NT2/D1 (cell line): Measurements from ENCODE around the gene DSTYK.

Source experiments
- SUZ12 ChIP-seq: IDR thresholded peaks from 2 replicates; pipeline ENCODE4 v1.6.1; 2011; ENCODE audit not compliant: insufficient read length, insufficient read depth; ENCODE audit errors: extremely low read depth
- YY1 ChIP-seq: IDR thresholded peaks from 2 replicates; pipeline ENCODE4 v1.6.1; 2011; ENCODE audit not compliant: insufficient read length, insufficient read depth
- ZNF274 ChIP-seq: IDR thresholded peaks from 2 replicates; pipeline ENCODE4 v1.6.1; 2011; ENCODE audit warnings: mild to moderate bottlenecking, low read depth, low read length

DNA sequence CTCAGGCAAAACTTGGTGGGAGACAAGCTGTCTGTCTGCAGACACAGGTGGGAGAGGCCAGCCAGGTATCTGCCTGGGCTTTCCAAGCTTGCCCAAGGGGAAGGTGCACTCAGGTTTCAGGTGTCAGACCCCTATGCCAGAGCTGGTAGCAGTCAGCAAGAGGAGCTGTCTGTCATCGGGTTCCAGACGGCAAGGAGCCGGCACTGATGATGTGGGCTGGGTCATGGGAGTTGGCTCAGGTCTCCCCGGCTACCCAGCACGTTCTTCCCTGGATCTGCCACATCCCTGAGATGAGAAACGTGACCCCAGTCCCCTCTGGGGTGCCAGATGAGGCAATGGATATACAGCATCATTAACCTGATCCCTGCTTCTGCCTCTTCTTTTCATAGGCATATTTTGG, 39.2 kb upstream of the DSTYK start:
- TF ChIP-seq SUZ12 = no peak
- TF ChIP-seq YY1 = no peak
- no peak for TF ChIP-seq ZNF274
